Stomach (tissue), 9 donors: ENCODE measurements around the gene HTRA3. TPM values are rescaled to one million over a fixed set of nuclear protein-coding genes. Genes with fewer than 3 reads are reported as not detected.

Source experiments
- DNase-seq, 2 donors: peaks; one replicate each; pipeline versions ENCODE4 v3.0.0 to v3.0.0-alpha.2; 2013 to 2019
- H3K27ac ChIP-seq, 5 donors: fragments of 200-600 bp in 4 of 5; sonication (generic) in 4 of 5; one replicate each; pipeline ENCODE4 v1.5.1; 2013 to 2019; ENCODE audit warnings: mild to moderate bottlenecking in 1 of 5, moderate library complexity in 1 of 5
- H3K27me3 ChIP-seq, 3 donors: fragments of 200-600 bp; sonication (generic); one replicate each; pipeline ENCODE4 v1.5.1; 2017 to 2019; ENCODE audit warnings: mixed run types in 1 of 3
- H3K36me3 ChIP-seq, 4 donors: fragments of 200-600 bp; sonication (generic); 1 replicate in 3 of 4; 2 replicates in 1 of 4; pipeline ENCODE4 v1.5.1; 2016 to 2019
- H3K4me1 ChIP-seq, 4 donors: fragments of 200-600 bp; sonication (generic); one replicate each; pipeline ENCODE4 v1.5.1; 2016 to 2019
- H3K4me3 ChIP-seq, 4 donors: fragments of 200-600 bp; sonication (generic) in 3 of 4; one replicate each; pipeline ENCODE4 v1.5.1; 2016 to 2019; ENCODE audit warnings: mild to moderate bottlenecking in 1 of 4
- H3K9me3 ChIP-seq, 4 donors: fragments of 200-600 bp; sonication (generic); one replicate each; pipeline ENCODE4 v1.5.1; 2016 to 2019
- EP300 ChIP-seq: sonication (generic); formaldehyde crosslinking; IDR thresholded peaks from one replicate; pipeline ENCODE4 v1.6.1; 2017; ENCODE audit warnings: antibody characterized with exemption
- POLR2A ChIP-seq, 4 donors: fragments of 450-650 bp; IDR thresholded peaks; one replicate each; pipeline ENCODE4 v1.6.1; 2016; ENCODE audit warnings: antibody characterized with exemption in 4 of 4, control low read depth in 2 of 4, mild to moderate bottlenecking in 1 of 4, moderate library complexity in 1 of 4
- POLR2AphosphoS5 ChIP-seq, 3 donors: sonication (generic); formaldehyde crosslinking; IDR thresholded peaks; one replicate each; pipeline ENCODE4 v1.6.1; 2016; ENCODE audit warnings: antibody characterized with exemption in 3 of 3
- WGBS, 5 donors: extraction: QIAGEN DNeasy Blood & Tissue Kit in 3 of 5; methylation state at CpG; one replicate each; pipeline versions ENCODE4 v1.1.5 to v1.1.7; 2013 to 2018; 5-methylcytosine and 5-hydroxymethylcytosine counted together
- intact Hi-C: fragments of 100-400 bp; cut with DNase I; formaldehyde crosslinking; loops from one replicate; pipeline ENCODE4 v1.15.1; 2023; ENCODE audit warnings: low total_unique reads
- polyA plus RNA-seq, 3 donors: library from polyadenylated mRNA; stranded (reverse); fragments of 200-250 nt; gene quantifications; one replicate each; pipeline ENCODE4 v1.2.3, GENCODE V29; 2013
- total RNA-seq, 5 donors: library from RNA; depleted of rRNA; stranded (reverse); fragments of >200 nt; gene quantifications; one replicate each; pipeline versions ENCODE4 v1.1.0 to v1.2.3, GENCODE V29; 2014 to 2016
- TF ChIP-seq, protein P1 (sequence below), 7 experiments: fragments of 450-650 bp in 4 of 7; fragments of 200-600 bp in 3 of 7; sonication (generic) in 3 of 7; IDR thresholded peaks; one replicate each; pipeline ENCODE4 v1.5.1; 2016 to 2019; ENCODE audit warnings: antibody characterized with exemption in 7 of 7, control low read depth in 2 of 7, mild to moderate bottlenecking in 1 of 7
- donor health status: healthy with polysubstance abuse.
- donor health status: Bipolar disorder and iron deficiency.
- donor health status: healthy.

The HTRA3 gene
- total and polyA plus RNA-seq, 8 donors = 6.6 to 26.8 (median 15.9) TPM

GRCh38 chr4:8257854-8258253 is 11.7 kb upstream of the HTRA3 start:
- Histone ChIP-seq H3K4me1 (peaks cover 0 to 8% (median 4%) of the 10 kb centered on the region in 4 donors), H3K27me3 (no peaks in the 10 kb centered on the region), H3K4me3 (no peak overlapping the region), H3K36me3 (no peaks in the 10 kb centered on the region), H3K27ac (no peak overlapping the region), H3K9me3 (no peaks in the 10 kb centered on the region)
- TF ChIP-seq, protein P1, sequence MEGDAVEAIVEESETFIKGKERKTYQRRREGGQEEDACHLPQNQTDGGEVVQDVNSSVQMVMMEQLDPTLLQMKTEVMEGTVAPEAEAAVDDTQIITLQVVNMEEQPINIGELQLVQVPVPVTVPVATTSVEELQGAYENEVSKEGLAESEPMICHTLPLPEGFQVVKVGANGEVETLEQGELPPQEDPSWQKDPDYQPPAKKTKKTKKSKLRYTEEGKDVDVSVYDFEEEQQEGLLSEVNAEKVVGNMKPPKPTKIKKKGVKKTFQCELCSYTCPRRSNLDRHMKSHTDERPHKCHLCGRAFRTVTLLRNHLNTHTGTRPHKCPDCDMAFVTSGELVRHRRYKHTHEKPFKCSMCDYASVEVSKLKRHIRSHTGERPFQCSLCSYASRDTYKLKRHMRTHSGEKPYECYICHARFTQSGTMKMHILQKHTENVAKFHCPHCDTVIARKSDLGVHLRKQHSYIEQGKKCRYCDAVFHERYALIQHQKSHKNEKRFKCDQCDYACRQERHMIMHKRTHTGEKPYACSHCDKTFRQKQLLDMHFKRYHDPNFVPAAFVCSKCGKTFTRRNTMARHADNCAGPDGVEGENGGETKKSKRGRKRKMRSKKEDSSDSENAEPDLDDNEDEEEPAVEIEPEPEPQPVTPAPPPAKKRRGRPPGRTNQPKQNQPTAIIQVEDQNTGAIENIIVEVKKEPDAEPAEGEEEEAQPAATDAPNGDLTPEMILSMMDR (IDR thresholded peaks at IDR 0.05) = no peak
- TF ChIP-seq POLR2A (IDR thresholded peaks at IDR 0.05) (no peak), EP300 (no peak), POLR2AphosphoS5 (IDR thresholded peaks at IDR 0.05) (no peak)
- intact Hi-C loops = no loop called here
- WGBS, 5 donors = 66 to 78% (median 73%) methylated on average over 4 of the region's 4 CpGs
- DNase-seq = no peak

DNA sequence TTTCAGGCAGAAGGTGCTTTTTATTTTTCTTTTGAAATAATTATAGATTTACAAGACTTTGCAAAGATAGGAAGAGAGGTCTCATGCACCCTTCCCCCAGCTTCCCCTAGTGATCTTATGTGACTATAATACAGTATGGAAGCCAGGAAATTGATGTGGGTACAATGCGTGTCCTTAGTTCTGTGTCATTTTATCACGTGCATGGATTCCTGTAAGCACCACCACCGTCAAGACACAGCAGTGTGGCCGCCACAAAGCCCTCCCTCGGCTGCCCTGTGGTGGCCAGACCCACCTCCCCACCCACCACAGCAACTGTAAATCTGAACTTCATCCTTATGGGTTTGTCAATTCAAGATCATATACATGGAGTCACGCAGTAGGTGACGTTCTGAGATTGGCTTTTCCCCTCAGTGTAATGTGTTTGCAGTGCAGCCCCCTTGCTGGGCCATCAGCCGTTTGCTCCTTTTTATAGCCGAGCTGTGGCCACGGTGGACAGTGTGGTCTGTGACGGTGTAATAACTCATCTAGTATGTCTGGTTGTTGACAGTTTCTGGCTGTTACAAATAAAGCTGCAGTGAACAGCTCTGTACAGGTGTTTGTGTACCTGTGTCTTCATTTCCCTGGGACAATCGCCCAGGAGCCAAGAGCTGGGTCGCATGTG is 10.9 kb upstream of the HTRA3 start:
- no peak for DNase-seq
- no peaks in the 10 kb centered on the region for H3K9me3 ChIP-seq
- WGBS, 5 donors = 61 to 73% (median 65%) methylated on average over 13 of the region's 13 CpGs
- TF ChIP-seq POLR2A (IDR thresholded peaks at IDR 0.05) (no peak), EP300 (no peak), POLR2AphosphoS5 (IDR thresholded peaks at IDR 0.05) (no peak)
- TF ChIP-seq, protein P1 (IDR thresholded peaks at IDR 0.05) = no peak
- peaks cover 0 to 8% (median 4%) of the 10 kb centered on the region in 4 donors for H3K4me1 ChIP-seq
- no peak overlapping the region for H3K4me3 ChIP-seq
- intact Hi-C loops = no loop called here
- H3K27ac ChIP-seq = no peak overlapping the region
- no peaks in the 10 kb centered on the region for H3K27me3 ChIP-seq
- H3K36me3 ChIP-seq = no peaks in the 10 kb centered on the region

DNA sequence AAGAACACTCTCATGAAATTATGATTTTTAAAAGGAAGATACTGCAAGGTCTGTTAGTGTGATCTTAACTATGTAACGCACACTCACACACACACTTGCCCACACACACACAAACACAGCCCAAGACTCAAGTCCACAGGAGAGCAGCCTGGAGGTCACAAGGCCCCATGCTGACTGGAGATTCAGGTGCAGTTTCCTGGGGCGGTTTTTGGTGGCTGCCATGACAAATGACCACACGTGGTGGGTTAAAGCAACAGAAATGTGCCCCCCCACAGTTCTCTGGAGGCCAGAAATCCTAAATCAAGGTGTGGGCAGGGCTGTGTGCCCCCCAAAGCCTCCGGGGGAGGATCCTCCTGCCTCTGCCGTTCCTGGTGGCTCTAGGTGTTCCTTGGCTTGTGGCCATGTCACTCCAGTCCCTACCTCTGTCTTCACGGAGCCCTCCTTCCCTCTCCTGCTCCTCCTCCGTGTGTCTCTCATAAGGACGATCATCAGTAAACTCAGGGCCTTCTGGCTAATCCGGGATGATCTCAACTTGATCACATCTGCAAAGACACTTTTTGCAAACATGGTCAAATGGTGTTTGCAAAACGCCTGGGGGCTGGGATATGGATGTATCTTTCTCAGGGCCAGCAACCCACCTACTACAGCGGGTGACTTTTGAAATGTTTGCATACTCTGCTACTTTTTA is 9.7 kb upstream of the HTRA3 start:
- Histone ChIP-seq H3K4me3 (no peak overlapping the region), H3K9me3 (no peaks in the 10 kb centered on the region), H3K4me1 (peaks cover 0 to 8% (median 4%) of the 10 kb centered on the region in 4 donors), H3K27me3 (no peaks in the 10 kb centered on the region), H3K27ac (peak overlapping the region in 1 of 5 donors; percentile 56), H3K36me3 (no peaks in the 10 kb centered on the region)
- DNase-seq = no peak
- intact Hi-C loops = no loop called here
- TF ChIP-seq, protein P1 (IDR thresholded peaks at IDR 0.05) = no peak
- TF ChIP-seq POLR2A (IDR thresholded peaks at IDR 0.05) = no peak
- TF ChIP-seq POLR2AphosphoS5 (IDR thresholded peaks at IDR 0.05) = no peak
- no peak for TF ChIP-seq EP300
- 71 to 81% (median 78%) methylated on average over 11 of the region's 11 CpGs for WGBS, 5 donors

- TF ChIP-seq POLR2A (IDR thresholded peaks at IDR 0.05) (no peak), EP300 (no peak), POLR2AphosphoS5 (IDR thresholded peaks at IDR 0.05) (peak in 1 of 3 donors; percentile 51)
- TF ChIP-seq, protein P1 (IDR thresholded peaks at IDR 0.05) = no peak
- intact Hi-C loops = no loop called here
- no peak overlapping the region for H3K4me3 ChIP-seq
- 18 to 59% (median 35%) methylated on average over 5 to 13 of the region's 13 CpGs for WGBS, 5 donors
- H3K4me1 ChIP-seq = peaks cover 0 to 8% (median 4%) of the 10 kb centered on the region in 4 donors
- H3K27ac ChIP-seq = peak overlapping the region in 4 of 5 donors; percentile 52 to 68 (median 57)
- DNase-seq = peak in 1 of 2 donors; percentile 51
- H3K36me3 ChIP-seq = no peaks in the 10 kb centered on the region
- no peaks in the 10 kb centered on the region for H3K27me3 ChIP-seq
- no peaks in the 10 kb centered on the region for H3K9me3 ChIP-seq
Observed at GRCh38 chr4:8260656-8261111, 8.9 kb upstream of the HTRA3 start.
